Measurements from ENCODE around the gene HUS1B. TPM values are rescaled to one million over a fixed set of nuclear protein-coding genes. Genes with fewer than 3 reads are reported as not detected.

The HUS1B gene
- total RNA-seq, 1 experiment from 2014 or later: 0.71 TPM

- H3K27ac Mint-ChIP-seq (ENCODE audit: unreplicated experiment): no peak overlapping the region
- BruUV-seq (replicated peaks): no TSS peak
- no peaks in the 10 kb centered on the region for H3K9me3 Mint-ChIP-seq (ENCODE audit: low read depth, unreplicated experiment)
- H3K4me3 Mint-ChIP-seq (ENCODE audit: low read depth, unreplicated experiment): no peak overlapping the region
- H3K4me1 Mint-ChIP-seq (ENCODE audit: low read depth, unreplicated experiment): no peaks in the 10 kb centered on the region
- no peaks in the 10 kb centered on the region for H3K36me3 Mint-ChIP-seq (ENCODE audit: insufficient read depth, unreplicated experiment)
- no peaks in the 10 kb centered on the region for H3K27me3 Mint-ChIP-seq (ENCODE audit: unreplicated experiment)
- intact Hi-C loops (cut with micrococcal nuclease; ENCODE audit: unreplicated experiment): no loop called here
- CTCF ChIA-PET: no interaction called here
- TF ChIP-seq CTCF (IDR thresholded peaks at IDR 0.05; ENCODE audit: unreplicated experiment): no peak
- no peak for DNase-seq
Observed at GRCh38 chr6:613981-614380, 42.9 kb downstream of the HUS1B start.

- Mint-ChIP-seq H3K9me3 (ENCODE audit: low read depth, unreplicated experiment) (no peaks in the 10 kb centered on the region), H3K4me1 (ENCODE audit: low read depth, unreplicated experiment) (no peaks in the 10 kb centered on the region), H3K27me3 (ENCODE audit: unreplicated experiment) (no peaks in the 10 kb centered on the region), H3K27ac (ENCODE audit: unreplicated experiment) (no peak overlapping the region), H3K4me3 (ENCODE audit: low read depth, unreplicated experiment) (no peak overlapping the region), H3K36me3 (ENCODE audit: insufficient read depth, unreplicated experiment) (no peaks in the 10 kb centered on the region)
- intact Hi-C loops (cut with micrococcal nuclease; ENCODE audit: unreplicated experiment): no loop called here
- CTCF ChIA-PET: no interaction called here
- BruUV-seq (replicated peaks): no TSS peak
- TF ChIP-seq CTCF (IDR thresholded peaks at IDR 0.05; ENCODE audit: unreplicated experiment): no peak
- DNase-seq: no peak
Observed at GRCh38 chr6:611928-612327, 45.0 kb downstream of the HUS1B start.

GRCh38 chr6:610882-611281, 46.0 kb downstream of the HUS1B start:
- no peaks in the 10 kb centered on the region for H3K4me1 Mint-ChIP-seq (ENCODE audit: low read depth, unreplicated experiment)
- no peak overlapping the region for H3K4me3 Mint-ChIP-seq (ENCODE audit: low read depth, unreplicated experiment)
- no peaks in the 10 kb centered on the region for H3K9me3 Mint-ChIP-seq (ENCODE audit: low read depth, unreplicated experiment)
- intact Hi-C loops (cut with micrococcal nuclease; ENCODE audit: unreplicated experiment): no loop called here
- CTCF ChIA-PET: no interaction called here
- H3K27me3 Mint-ChIP-seq (ENCODE audit: unreplicated experiment): no peaks in the 10 kb centered on the region
- no peak for DNase-seq
- H3K36me3 Mint-ChIP-seq (ENCODE audit: insufficient read depth, unreplicated experiment): no peaks in the 10 kb centered on the region
- no peak overlapping the region for H3K27ac Mint-ChIP-seq (ENCODE audit: unreplicated experiment)
- TF ChIP-seq CTCF (IDR thresholded peaks at IDR 0.05; ENCODE audit: unreplicated experiment): no peak
- no TSS peak for BruUV-seq (replicated peaks)

GRCh38 chr6:609905-610304, 47.0 kb downstream of the HUS1B start:
- Mint-ChIP-seq H3K27ac (ENCODE audit: unreplicated experiment) (no peak overlapping the region), H3K4me1 (ENCODE audit: low read depth, unreplicated experiment) (no peaks in the 10 kb centered on the region), H3K9me3 (ENCODE audit: low read depth, unreplicated experiment) (no peaks in the 10 kb centered on the region), H3K27me3 (ENCODE audit: unreplicated experiment) (no peaks in the 10 kb centered on the region), H3K4me3 (ENCODE audit: low read depth, unreplicated experiment) (no peak overlapping the region), H3K36me3 (ENCODE audit: insufficient read depth, unreplicated experiment) (no peaks in the 10 kb centered on the region)
- intact Hi-C loops (cut with micrococcal nuclease; ENCODE audit: unreplicated experiment): no loop called here
- no peak for TF ChIP-seq CTCF (IDR thresholded peaks at IDR 0.05; ENCODE audit: unreplicated experiment)
- no peak for DNase-seq
- BruUV-seq (replicated peaks): no TSS peak
- CTCF ChIA-PET: no interaction called here

Data from Calu3 (cell line).